Thyroid gland (tissue), 4 donors: Measurements from ENCODE around the gene BICD1.

ENCODE experiments used
- CTCF ChIP-seq, 6 experiments: fragments of 200-600 bp in 3 of 6; fragments of 450-650 bp in 3 of 6; sonication (generic) in 3 of 6; IDR thresholded peaks; one replicate each; pipeline ENCODE4 v1.5.1; 2016 to 2019; ENCODE audit warnings: antibody characterized with exemption in 6 of 6, mild to moderate bottlenecking in 2 of 6, inconsistent platforms in 1 of 6, moderate library complexity in 1 of 6
- POLR2A ChIP-seq, 2 donors: fragments of 450-650 bp; IDR thresholded peaks; one replicate each; pipeline ENCODE4 v1.6.1; 2017; ENCODE audit warnings: antibody characterized with exemption in 2 of 2, mild to moderate bottlenecking in 2 of 2, moderate library complexity in 1 of 2

- no peak for TF ChIP-seq POLR2A (IDR thresholded peaks at IDR 0.05)
- TF ChIP-seq CTCF (IDR thresholded peaks at IDR 0.05), result no peak
These were observed 17.1 kb upstream of the BICD1 start for GRCh38 chr12:32089586-32089985.
